ENCODE results near the gene TTC4.

Gene TTC4

DNA sequence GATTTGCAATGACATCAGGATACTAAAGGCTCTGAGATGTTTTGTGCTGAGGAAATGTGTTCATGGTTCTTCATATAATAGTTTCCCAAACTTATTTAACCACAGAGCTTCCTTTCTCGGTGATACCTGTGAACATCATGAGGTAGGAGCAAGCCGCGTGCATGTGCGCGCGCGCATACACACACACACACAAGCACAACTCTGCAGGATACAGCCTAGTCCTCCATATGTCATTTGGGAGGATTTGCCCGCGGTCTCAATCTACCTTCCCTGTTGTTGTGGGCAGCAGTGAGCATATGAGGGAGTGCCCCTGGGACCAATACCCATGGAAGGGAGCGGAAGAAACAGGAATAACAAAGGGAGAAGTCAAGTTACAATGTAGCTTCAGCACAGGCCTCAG, 12.2 kb upstream of the TTC4 start:
- DNase-seq (ENCODE audit: low read depth): no peak

- no peak for DNase-seq (ENCODE audit: low read depth)
Measured at GRCh38 chr1:54705153-54705552, 10.5 kb upstream of the TTC4 start.

DNA sequence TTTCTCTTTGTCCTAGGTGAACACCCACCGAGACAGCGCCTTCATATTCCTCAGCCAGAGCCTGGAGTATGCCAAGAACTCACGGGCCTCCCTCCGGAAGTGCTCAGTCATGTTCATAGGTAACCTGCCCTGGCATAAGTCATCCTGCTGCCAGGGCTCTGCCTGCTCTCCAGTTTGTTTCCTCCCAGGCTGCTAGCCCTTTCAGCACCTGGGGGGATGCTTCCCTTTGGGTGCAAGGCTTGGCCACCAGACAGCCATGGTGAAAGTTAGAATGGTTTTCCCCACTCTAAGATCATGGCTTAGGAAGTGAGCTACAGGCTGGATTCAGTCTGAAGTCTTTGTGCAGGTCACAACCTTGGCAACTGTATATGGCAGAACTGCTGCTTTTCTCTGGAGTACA, 9.2 kb upstream of the TTC4 start:
- DNase-seq (ENCODE audit: low read depth): no peak

DNA sequence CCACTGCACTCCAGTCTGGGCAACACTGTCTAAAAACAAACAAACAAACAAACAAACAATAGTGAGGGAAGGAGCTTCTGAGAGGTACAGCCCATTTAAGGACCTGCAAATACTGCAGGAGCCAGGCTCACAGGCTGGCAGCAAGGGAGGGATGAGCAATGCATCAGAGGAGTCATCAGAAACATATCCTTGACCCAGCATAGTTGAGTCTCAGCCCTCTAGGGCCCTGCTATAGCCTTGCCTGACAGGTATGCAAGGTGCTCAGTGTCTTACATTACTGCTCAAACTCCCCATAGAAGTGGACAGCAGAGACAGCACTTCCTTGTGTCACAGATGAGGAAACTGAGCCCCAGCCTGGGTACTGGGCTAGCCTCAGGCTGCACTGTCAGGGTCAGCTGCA, 7.3 kb upstream of the TTC4 start:
- DNase-seq (ENCODE audit: low read depth): no peak

DNA sequence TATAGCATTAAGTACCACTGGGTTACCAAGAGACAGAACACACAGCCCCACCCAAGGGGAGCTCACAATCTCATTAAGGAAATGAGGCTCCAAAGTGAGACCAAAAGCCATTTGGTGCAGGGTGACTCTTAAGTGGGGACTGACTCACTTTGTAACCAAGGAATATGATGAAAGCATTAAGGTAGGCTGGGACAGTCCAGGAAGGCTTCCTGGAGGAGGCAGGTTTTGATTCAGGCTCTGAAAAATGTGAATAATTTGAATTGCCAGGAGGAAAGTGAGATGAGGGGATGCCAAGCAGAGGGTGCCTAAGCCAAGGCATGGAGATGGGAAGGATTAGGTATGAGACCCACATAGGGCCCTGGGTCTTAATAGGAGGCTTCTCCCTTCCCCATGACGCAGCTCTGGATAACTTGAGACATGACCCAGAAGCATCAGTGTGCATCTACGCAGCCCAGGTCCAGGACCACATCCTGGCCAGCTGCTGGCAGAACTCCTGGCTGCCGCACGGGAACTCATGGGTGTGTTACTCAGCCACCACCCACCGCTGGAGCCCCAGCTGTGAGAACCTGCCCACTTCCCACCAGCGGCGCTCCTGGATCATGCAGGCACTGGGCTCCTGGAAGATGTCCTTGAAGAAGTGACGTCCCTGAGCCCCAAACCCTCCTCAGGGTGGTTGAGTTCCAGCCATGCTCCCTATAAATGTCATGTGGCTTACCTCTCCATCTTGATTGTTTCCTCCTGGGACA, 5.9 kb upstream of the TTC4 start:
- no peak for DNase-seq (ENCODE audit: low read depth)

GRCh38 chr1:54710434-54710833, 5.2 kb upstream of the TTC4 start:
- DNase-seq (ENCODE audit: low read depth): no peak

- DNase-seq (ENCODE audit: low read depth): no peak
Measured at GRCh38 chr1:54710841-54711240, 4.8 kb upstream of the TTC4 start.

GRCh38 chr1:54711536-54711935, 4.1 kb upstream of the TTC4 start:
- no peak for DNase-seq (ENCODE audit: low read depth)

DNA sequence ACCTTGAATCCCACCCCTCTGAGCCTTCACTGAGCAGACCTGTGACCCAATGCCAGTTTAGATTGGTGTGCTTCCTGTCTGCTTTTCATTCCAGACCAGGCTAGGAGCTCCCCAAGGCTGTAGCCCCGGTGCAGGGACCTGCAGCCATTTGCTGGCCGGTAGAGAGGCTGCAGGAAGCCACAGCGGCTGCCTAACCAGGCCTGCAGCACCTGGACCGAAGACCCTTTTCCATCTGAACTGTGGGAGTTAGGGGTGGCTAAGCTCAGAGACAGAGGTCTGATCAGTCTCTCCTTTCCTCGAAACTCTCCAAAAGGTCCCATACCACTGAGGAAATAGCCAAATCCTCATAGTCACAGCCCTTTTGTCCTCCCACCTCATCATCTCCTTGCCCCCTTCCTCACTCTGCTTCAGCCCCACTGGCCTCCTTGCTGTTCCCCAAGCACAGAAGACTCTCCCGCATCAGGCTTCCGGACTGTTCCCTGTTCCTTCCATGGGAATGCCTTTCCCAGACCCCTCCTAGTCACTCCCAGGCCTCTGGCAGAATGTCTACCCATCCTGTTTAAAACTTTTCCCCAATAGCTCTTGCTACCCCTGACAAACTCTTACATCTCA, 674 bp upstream of the TTC4 start:
- no peak for DNase-seq (ENCODE audit: low read depth)

- DNase-seq (ENCODE audit: low read depth): no peak
Measured at GRCh38 chr1:54716299-54717047, 812 bp downstream of the TTC4 start.

DNA sequence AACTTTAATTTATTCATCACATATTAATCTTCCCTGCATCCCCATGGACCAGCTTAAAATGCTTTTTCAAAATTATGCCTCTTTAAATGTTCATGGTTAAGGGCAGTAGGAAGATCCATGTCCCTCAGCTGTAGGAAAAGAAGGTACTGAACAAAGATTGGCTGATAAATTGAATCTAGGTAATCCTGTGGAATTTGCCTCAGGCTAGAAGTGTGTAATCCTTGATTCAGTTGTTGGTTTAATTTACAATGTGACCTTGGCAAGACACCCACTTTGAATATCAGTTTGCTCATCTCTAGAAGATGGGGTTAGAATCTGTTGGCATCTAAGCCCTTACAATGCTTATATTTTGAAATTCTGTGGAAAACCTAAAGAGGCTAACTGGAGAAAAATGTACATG, 6.1 kb downstream of the TTC4 start:
- DNase-seq (ENCODE audit: low read depth): no peak

DNA sequence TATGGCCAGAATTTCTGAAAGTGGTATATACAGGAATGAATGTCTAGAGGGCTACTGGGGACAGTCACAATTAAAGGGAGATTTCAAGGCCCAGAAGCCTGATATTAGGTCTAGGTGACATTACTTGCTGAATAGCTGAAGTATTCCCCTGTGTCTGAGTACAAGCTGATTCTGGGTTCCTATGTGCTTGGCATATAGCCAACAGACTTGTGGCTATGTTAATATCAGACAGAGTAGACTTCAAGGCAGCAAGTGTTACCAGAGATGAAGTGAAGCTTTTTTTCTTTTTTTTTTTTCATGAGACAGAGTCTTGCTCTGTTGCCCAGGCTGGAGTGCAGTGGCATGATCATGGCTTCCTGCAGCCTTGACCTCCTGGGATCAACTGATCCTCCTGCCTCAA, 8.3 kb downstream of the TTC4 start:
- DNase-seq (ENCODE audit: low read depth): no peak

DNA sequence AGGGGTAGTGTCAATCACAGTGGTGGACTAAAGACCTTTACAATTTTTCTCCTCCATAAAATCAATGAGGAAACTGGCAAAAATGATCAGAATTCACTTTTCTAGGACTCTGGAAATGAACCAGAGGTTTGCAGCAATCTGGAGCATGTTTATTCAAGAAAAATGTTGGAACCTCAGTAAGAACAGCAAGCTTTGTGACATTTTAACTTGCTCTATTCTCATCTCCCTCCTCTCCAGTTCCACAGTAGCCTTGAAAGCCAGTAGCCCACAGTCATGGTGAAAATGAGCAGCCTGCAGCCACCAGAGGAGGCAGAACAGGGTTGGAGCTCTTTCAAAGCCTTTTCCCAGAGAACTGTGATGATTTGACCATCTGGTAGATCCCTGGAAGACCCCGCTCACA, 9.1 kb downstream of the TTC4 start:
- DNase-seq (ENCODE audit: low read depth): no peak

- DNase-seq (ENCODE audit: low read depth): no peak
Measured at GRCh38 chr1:54728027-54728426, 12.4 kb downstream of the TTC4 start.

DNA sequence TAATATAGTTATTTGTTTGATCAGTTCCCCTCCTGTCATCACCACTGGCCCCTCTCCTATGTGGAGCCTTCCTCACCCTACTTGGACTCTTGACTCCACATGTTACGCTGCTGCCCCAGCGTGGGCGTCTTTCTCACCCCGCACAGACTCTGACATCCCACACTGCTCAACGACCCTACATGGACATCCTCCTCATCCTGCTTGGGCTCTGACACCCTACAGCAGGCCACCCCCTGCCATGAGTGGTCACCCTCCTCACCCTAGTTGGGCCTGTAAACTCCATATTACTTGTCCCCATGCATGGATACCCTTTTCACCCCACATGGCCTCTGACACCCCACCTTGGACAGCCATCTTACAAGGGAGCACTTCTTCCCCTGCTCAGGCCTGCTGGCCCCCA, 21.0 kb downstream of the TTC4 start:
- no peak for DNase-seq (ENCODE audit: low read depth)

DNA sequence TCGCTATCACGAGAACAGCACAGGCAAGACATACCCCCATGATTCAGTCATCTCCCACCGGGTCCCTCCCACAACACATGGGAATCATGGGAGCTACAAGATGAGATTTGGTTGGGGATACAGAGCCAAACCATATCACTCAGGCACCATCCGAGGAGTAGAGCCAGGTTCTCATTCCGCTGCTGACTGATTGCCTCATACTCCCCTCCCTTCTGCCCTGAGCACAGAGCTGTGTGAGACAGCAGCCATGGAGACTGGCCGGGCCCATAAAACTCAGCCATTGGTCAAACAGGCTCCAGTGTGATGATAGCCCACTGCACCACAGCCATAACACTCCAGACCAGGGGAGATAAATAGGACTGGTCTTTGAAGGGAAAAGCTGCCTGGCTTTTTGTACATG, 22.6 kb downstream of the TTC4 start:
- no peak for DNase-seq (ENCODE audit: low read depth)

GRCh38 chr1:54741531-54741930, 25.9 kb downstream of the TTC4 start:
- DNase-seq (ENCODE audit: low read depth): no peak

GRCh38 chr1:54742282-54742681, 26.6 kb downstream of the TTC4 start:
- peak; percentile 9 for DNase-seq (ENCODE audit: low read depth)

GRCh38 chr1:54743416-54744226, 28.0 kb downstream of the TTC4 start:
- no peak for DNase-seq (ENCODE audit: low read depth)

GRCh38 chr1:54744696-54745095, 29.0 kb downstream of the TTC4 start:
- DNase-seq (ENCODE audit: low read depth): no peak

DNA sequence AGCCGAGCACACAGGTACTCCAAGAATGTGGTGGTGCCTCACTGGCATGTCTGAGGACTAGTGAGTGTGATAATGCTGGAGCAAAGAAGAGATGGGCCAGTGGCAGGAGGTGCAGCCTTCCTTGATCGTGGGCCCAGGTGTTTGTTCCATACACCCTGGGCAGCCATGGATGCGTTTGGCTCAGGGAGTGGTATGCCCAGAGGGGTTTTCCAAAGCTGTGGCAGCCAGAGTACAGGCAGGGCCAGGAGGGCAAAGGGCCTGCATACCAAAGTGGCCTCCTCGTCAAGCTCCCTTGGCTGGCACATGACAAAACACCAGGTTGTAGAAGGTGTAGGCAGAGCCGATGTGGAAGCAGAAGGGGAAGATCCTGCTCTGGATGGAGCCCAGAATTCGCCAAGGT, 29.6 kb downstream of the TTC4 start:
- DNase-seq (ENCODE audit: low read depth): no peak

DNA sequence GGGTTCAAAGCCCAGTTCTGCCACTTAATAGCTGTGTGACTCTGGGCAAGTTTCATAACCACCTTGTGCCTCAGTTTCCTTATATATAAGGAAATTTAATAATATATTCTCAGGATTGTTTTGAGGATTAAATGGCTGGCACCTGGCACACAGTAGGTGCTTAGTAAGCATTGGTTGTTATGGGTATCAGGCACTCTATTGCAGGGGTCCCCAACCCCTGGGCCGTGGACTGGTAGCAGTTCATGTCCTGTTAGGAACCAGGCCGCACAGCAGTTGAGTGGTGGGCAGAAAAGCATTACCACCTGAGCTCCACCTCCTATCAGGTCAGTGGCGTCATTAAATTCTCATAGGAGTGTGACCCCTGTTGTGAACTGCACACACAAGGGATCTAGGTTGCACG, 30.2 kb downstream of the TTC4 start:
- DNase-seq (ENCODE audit: low read depth): no peak

All from GM04504 (cell line).